Panc1 (cell line): ENCODE measurements around the gene RAB40A. TPM values are rescaled to one million over a fixed set of nuclear protein-coding genes. Genes with fewer than 3 reads are reported as not detected.

Source experiments
- ATAC-seq: fragments of 200-7000 bp; cut with Tn5 transposase; 2 replicates; pipeline ENCODE4 v1.9.1; 2020; ENCODE audit warnings: mild to moderate bottlenecking, moderate library complexity
- BruUV-seq: library from RNA; stranded (reverse); fragments of 400-500 nt; replicated peaks from 2 replicates; lab custom pipeline; 2021; lab: Mats Ljungman, UMichigan
- CTCF ChIA-PET: fragments of 300-600 bp; sonication (Branson Sonifier 250); formaldehyde crosslinking; loops from one replicate; lab custom pipeline; 2022; ENCODE audit warnings: antibody characterized with exemption; lab: Charles Lee
- POLR2A ChIA-PET: fragments of 300-600 bp; sonication (Branson Sonifier 250); formaldehyde crosslinking; loops from one replicate; lab custom pipeline; 2022; ENCODE audit warnings: antibody characterized with exemption; lab: Charles Lee
- DNase-seq: peaks from one replicate; pipeline ENCODE4 v3.0.0-alpha.2; 2010; ENCODE audit warnings: low read depth, low spot score
- H3K27ac ChIP-seq: 2 replicates; pipeline ENCODE4 v1.5.1; 2011; ENCODE audit warnings: mild to moderate bottlenecking, low read length, inconsistent platforms
- H3K27me3 ChIP-seq: fragments of 200-500 bp; sonication (Bioruptor generic); 2 replicates; pipeline ENCODE4 v1.6.0; 2014; ENCODE audit warnings: low read length, inconsistent platforms; ENCODE audit not compliant: control insufficient read depth, insufficient read depth
- H3K36me3 ChIP-seq: fragments of 200-500 bp; sonication (Bioruptor generic); 2 replicates; pipeline ENCODE4 v1.5.1; 2014; ENCODE audit warnings: inconsistent platforms, mild to moderate bottlenecking, low read length, moderate library complexity; ENCODE audit not compliant: control insufficient read depth, insufficient read depth
- H3K4me1 ChIP-seq: 2 replicates; pipeline ENCODE4 v1.5.1; 2011; ENCODE audit warnings: inconsistent platforms, mild to moderate bottlenecking, low read length, moderate library complexity; ENCODE audit not compliant: control insufficient read depth, insufficient read depth
- H3K4me3 ChIP-seq, 2 experiments: 2 replicates each; pipeline ENCODE4 v1.5.1; 2011 to 2012; ENCODE audit warnings: low read depth in 2 of 2, low read length in 2 of 2, mild to moderate bottlenecking in 2 of 2, inconsistent platforms in 1 of 2, moderate library complexity in 1 of 2
- H3K9me3 ChIP-seq: fragments of 200-500 bp; sonication (Bioruptor generic); 2 replicates; pipeline ENCODE4 v1.5.1; 2014; ENCODE audit warnings: low read depth, mild to moderate bottlenecking, inconsistent platforms, low read length, moderate library complexity; ENCODE audit not compliant: control insufficient read depth, insufficient read depth
- CTCF ChIP-seq: fragments of 450-650 bp; IDR thresholded peaks from 2 replicates; pipeline ENCODE4 v1.5.1; 2017; ENCODE audit warnings: mild to moderate bottlenecking
- POLR2AphosphoS5 ChIP-seq: IDR thresholded peaks from 2 replicates; pipeline ENCODE4 v1.6.1; 2012; ENCODE audit warnings: mild to moderate bottlenecking, low read depth, low read length, moderate library complexity
- REST ChIP-seq, 2 experiments: IDR thresholded peaks; 2 replicates each; pipeline ENCODE4 v1.6.1; 2011 to 2012; ENCODE audit warnings: low read depth in 2 of 2, control low read depth in 1 of 2, low read length in 1 of 2, mild to moderate bottlenecking in 1 of 2, moderate library complexity in 1 of 2; ENCODE audit not compliant: insufficient read depth in 1 of 2
- SIN3A ChIP-seq: IDR thresholded peaks from 2 replicates; pipeline ENCODE4 v1.6.1; 2012; ENCODE audit warnings: low read depth, mild to moderate bottlenecking, low read length, moderate library complexity, borderline replicate concordance; ENCODE audit not compliant: insufficient read depth
- TCF7L2 ChIP-seq: IDR thresholded peaks from 2 replicates; pipeline ENCODE4 v1.6.1; 2011; ENCODE audit warnings: mild to moderate bottlenecking, low read depth, low read length, inconsistent platforms
- in situ Hi-C: cut with HindIII; loops from 2 replicates; pipeline ENCODE4 v1.10.0; 2016; ENCODE audit warnings: low sequenced_read_pairs, low pct_unique_long_range_greater_than_20kb
- intact Hi-C: fragments of 100-400 bp; cut with micrococcal nuclease; formaldehyde crosslinking; loops from one replicate; pipeline ENCODE4 v1.10.0; 2022; ENCODE audit not compliant: unreplicated experiment
- total RNA-seq: library from RNA; stranded (reverse); gene quantifications from one replicate; pipeline ENCODE4 v1.2.1, GENCODE V29; 2021; ENCODE audit not compliant: unreplicated experiment

The RAB40A gene
- total RNA-seq, 1 experiment from 2014 or later = 0.26 TPM

DNA sequence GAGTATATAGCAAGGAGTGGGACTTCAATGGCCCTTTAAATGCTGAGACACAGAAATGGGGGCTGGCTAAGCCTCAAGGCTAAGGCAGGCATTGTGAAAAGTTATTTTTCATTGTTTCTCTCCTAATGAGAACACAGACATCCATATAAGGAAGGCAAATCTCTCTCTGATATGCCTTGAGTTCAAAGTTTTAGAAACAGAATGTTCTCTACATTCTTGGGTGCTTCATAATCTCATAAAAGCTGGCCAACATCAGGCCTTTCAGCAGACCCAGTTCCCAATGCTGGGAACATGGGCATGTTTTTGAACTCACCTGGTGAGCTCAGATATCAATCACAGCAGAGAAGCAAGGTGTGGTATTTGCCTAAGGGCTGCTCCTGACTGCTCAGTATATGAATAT is 19.4 kb upstream of the RAB40A start:
- H3K4me3 ChIP-seq = no peak overlapping the region
- in situ Hi-C loops = no loop called here
- intact Hi-C loops = no loop called here
- no peaks in the 10 kb centered on the region for H3K9me3 ChIP-seq
- ATAC-seq (no peak), DNase-seq (no peak)
- ChIA-PET CTCF (no interaction called here), POLR2A (no interaction called here)
- no TSS peak for BruUV-seq
- H3K27ac ChIP-seq = no peak overlapping the region
- H3K27me3 ChIP-seq = no peaks in the 10 kb centered on the region
- H3K4me1 ChIP-seq = no peaks in the 10 kb centered on the region
- TF ChIP-seq REST (IDR thresholded peaks at IDR 0.05; ENCODE audit: insufficient read depth in 1 of 2, low read depth in 2 of 2, low read length in 1 of 2) (no peak), POLR2AphosphoS5 (no peak), SIN3A (no peak), TCF7L2 (no peak), CTCF (no peak)
- H3K36me3 ChIP-seq = no peaks in the 10 kb centered on the region

- no peak for DNase-seq
- POLR2A ChIA-PET = no interaction called here
- Histone ChIP-seq H3K4me3 (no peak overlapping the region), H3K9me3 (no peaks in the 10 kb centered on the region), H3K27me3 (no peaks in the 10 kb centered on the region), H3K4me1 (no peaks in the 10 kb centered on the region), H3K27ac (no peak overlapping the region), H3K36me3 (no peaks in the 10 kb centered on the region)
- ATAC-seq = no peak
- no peak for TF ChIP-seq CTCF
- TF ChIP-seq POLR2AphosphoS5 = no peak
- TF ChIP-seq SIN3A = no peak
- TF ChIP-seq TCF7L2 = no peak
- no peak for TF ChIP-seq REST (IDR thresholded peaks at IDR 0.05; ENCODE audit: insufficient read depth in 1 of 2, low read depth in 2 of 2, low read length in 1 of 2)
- in situ Hi-C loops = no loop called here
- intact Hi-C loops = no loop called here
- no TSS peak for BruUV-seq
- CTCF ChIA-PET = no interaction called here
These were observed 18.6 kb upstream of the RAB40A start for GRCh38 chrX:103537871-103538387.
